DOHH2 (cell line): ENCODE measurements around the gene SLAMF7.

ENCODE experiments used
- CTCF ChIP-seq: fragments of 200-600 bp; sonication (generic); IDR thresholded peaks from one replicate; pipeline ENCODE4 v1.5.1; 2014; ENCODE audit warnings: antibody characterized with exemption, mild to moderate bottlenecking, low read depth, low read length; ENCODE audit not compliant: poor library complexity, severe bottlenecking
- EZH2phosphoT487 ChIP-seq: fragments of 200-600 bp; sonication (generic); IDR thresholded peaks from 2 replicates; pipeline ENCODE4 v1.6.1; 2017; ENCODE audit warnings: borderline replicate concordance, mild to moderate bottlenecking, antibody characterized with exemption, low read length, moderate library complexity, mixed read lengths

- TF ChIP-seq CTCF (no peak), EZH2phosphoT487 (no peak)
These were observed 22.0 kb downstream of the SLAMF7 start for GRCh38 chr1:160761046-160761445.
